GM18909 (cell line): ENCODE data around the gene KCTD16.

Experiments used
- ATAC-seq: cut with Tn5 transposase; IDR thresholded peaks from one replicate; pipeline ENCODE4 v1.9.1; 2021; ENCODE audit warnings: mild to moderate bottlenecking; ENCODE audit not compliant: unreplicated experiment, poor library complexity

The KCTD16 gene

DNA sequence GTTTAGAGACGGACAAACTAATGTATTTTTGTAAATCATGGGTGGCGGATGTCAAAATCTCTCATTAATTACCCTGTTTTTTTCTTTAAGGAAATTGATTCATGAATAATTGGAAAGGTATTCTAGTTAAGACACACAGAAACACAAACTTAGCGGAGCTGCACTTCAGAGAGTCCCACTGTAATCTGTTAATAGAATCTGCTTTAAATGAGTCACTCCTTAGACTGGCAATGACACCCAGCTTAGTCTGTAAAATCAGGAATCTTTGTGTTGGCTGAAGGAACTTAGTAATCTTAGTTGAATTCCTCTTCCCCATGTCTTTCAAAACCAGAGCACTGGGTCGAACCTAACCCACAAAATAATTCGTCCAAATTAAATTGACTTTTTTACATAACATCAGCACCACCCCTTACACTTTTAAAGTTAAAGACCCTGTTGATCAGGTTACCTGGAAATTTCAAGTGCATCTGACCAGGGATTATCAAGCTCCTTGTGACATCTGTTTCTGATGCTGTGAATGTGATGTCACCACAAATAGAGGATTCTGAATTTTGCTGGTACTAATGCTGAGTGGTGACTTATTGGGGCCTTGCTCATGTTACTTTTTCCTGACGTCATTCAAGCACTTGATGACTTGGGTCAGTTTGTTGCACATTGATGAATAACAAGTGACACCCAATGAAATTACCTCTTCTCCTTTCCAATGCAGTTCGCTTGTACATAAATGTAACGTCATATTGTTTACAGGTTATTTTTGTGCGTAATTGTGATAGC, 313.6 kb downstream of the KCTD16 start:
- no peak for ATAC-seq

GRCh38 chr5:144485540-144485939, 314.9 kb downstream of the KCTD16 start:
- no peak for ATAC-seq

DNA sequence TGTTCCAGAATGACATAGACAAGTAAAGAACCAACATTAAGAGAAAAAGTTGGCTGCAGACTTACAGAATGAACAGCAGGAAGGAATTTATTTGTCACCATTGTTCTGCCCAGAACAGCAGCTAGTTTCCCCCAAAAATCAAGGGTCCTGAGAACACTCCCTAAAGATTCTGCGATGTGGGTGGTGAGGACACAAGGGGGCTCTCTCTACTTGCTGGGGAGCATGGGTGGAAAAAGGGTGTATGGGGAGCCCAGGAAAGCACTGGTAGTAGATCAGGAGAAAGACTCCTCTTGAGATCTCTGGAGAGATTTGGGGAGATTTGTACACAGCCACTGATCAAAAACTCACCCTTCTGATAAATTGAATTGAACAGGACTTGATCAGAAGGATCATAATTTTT, 316.5 kb downstream of the KCTD16 start:
- ATAC-seq = no peak

GRCh38 chr5:144487761-144488160, 317.1 kb downstream of the KCTD16 start:
- ATAC-seq = no peak

DNA sequence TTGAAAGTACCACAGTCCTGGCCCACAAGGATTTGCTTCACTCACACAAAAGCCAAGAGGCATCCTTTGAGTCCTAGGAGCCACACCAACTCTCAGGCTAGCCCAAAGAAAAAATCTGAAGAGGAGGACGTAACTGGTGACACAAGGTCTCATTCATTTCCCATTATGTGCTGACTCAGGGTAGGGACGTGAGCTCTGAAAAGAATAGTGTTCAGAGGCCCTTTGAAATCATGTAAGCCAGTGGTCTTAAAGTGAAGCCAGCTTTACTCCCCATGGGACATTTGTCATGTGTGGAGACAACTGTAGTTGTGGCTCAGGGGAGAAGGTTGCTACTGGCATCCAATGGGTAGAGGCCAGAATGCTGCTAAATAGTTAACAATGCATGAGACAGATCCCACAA, 332.4 kb downstream of the KCTD16 start:
- no peak for ATAC-seq

- no peak for ATAC-seq
These were observed 334.4 kb downstream of the KCTD16 start for GRCh38 chr5:144504929-144505577.

DNA sequence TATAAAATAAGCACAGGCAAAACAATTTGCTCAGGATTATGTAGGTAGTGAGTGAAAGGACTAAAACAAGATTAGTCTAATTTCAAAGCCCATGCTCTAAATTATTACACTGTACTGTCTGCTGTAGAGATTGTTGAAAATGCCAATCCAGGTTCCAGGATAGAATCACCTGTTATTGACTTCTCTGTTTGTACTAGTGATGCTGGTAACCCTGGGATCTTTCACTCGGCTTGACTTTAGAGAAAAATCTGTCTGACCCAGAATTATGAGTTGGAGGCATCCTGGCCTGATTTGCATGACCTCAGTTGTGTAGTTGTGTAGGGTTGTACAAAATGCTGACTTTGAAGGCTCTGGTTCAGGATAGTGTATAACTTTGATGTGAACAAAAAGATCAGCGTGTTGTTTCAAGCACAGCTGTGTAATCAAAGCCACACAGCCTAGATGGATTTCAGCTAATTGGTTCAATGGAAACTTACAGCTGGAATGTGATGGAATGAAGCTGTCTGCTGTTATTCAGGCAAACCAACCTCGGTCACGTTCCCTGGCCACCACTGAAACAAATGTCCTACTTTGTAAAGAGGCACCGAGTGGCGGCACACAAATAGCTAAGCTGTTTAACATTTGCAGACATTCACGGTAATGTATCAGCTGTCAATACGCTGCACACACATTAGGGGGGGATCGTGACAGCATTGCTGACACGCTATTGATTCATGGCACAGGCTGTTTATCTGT, 340.3 kb downstream of the KCTD16 start:
- ATAC-seq = no peak

DNA sequence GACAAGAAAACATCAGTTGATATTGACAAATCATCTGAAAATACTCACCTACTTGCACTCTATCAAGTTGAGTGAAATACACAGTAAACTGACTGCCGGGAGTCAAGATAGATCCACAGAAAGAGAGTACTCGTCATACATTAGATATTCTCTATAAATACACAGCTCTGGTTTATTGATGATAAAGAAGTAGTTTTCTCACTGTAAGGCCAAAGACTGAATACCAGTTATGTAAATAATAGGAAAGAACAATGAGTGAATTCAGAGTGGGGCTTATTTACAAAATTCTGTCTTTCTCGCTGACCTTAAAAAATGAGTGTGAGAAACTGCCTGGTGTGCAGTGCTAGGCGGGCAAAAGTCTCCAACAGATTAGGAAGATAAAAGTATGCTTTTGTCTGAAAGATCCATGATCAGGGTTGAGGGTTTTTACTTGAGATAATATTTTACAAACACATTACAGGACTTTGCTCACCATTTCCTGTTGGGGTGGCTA, 341.0 kb downstream of the KCTD16 start:
- ATAC-seq = no peak

GRCh38 chr5:144522698-144523097, 352.0 kb downstream of the KCTD16 start:
- no peak for ATAC-seq

GRCh38 chr5:144525000-144525399, 354.3 kb downstream of the KCTD16 start:
- ATAC-seq = no peak

DNA sequence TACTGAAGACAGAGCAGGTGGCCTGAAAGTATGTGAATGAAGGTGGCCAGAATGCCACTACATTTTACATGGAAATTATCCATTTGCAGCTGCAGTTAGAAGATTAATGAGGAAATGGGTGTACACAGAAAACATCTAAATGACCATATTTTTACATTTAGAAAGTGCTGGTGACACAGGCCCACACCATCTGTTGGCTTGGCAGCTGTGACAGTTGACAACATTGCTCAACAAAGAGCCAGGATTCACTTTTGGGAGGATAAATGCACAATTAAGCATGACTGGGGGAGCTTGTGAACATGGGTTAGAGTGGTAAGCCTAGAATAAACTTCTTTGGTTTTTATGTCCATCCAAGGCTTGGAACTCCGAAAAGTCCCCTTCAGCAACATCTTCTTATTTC, 360.5 kb downstream of the KCTD16 start:
- no peak for ATAC-seq
